Measurements from ENCODE around the gene PXDC1.

The PXDC1 gene

GRCh38 chr6:3746696-3747095 is 4.8 kb downstream of the PXDC1 start:
- no peak for DNase-seq (ENCODE audit: low read depth)

DNA sequence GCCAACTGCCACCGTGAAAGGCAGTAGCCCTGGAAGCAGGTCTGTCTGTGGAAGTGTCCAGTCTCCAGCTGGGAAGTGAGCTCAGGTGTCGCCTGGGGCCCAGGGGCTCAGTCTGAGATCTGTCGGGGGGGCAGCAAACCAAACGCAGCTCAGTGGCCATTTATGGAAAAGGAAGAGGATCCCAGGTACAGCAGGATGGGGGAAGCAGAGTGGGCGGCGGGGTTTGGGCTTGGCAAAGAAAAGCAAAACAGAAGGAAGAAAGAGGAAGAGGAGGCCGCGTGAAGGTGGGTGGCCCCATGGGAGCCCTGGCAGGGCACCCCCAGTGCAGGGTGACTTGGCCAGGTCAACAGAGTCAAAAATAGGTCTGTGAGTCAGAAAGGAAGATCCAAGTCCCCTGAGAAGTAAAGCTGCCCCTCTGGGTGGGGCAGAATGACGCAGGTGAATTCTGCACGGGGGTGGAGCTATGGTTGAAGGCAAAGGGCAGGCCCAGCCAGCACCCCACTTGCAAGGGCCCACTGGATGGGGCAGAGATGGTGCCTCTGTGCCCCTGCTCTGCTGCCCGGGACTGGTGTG is 5.3 kb downstream of the PXDC1 start:
- no peak for DNase-seq (ENCODE audit: low read depth)

- no peak for DNase-seq (ENCODE audit: low read depth)
These were observed 5.9 kb downstream of the PXDC1 start for GRCh38 chr6:3745566-3746118.

- no peak for DNase-seq (ENCODE audit: low read depth)
These were observed 6.5 kb downstream of the PXDC1 start for GRCh38 chr6:3744901-3745470.

- DNase-seq (ENCODE audit: low read depth), result no peak
These were observed 7.2 kb downstream of the PXDC1 start for GRCh38 chr6:3744211-3744900.

GRCh38 chr6:3743541-3743940 is 8.0 kb downstream of the PXDC1 start:
- DNase-seq (ENCODE audit: low read depth), result no peak

- DNase-seq (ENCODE audit: low read depth), result peak; percentile 83
These were observed 8.8 kb downstream of the PXDC1 start for GRCh38 chr6:3742426-3743344.

GRCh38 chr6:3742076-3742425 is 9.5 kb downstream of the PXDC1 start:
- no peak for DNase-seq (ENCODE audit: low read depth)

DNA sequence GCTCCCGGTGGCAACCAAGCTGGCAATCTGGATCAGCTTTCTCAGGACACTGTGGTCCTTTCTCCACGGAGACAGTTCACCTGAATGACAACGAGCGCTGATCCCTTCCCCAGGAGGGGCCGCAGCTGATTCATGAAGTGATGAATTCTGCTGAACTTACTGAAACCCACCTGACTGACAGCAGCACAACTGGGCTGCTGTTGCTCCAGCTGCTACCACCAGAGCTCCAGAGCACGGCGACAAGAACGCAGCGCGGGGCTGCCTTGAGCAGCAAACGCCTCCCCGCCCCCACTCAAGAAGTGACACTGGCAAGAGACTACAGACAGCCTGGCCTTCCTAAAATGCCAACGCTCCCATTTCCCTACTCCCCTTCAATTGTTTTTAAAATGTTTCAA is 10.0 kb downstream of the PXDC1 start:
- DNase-seq (ENCODE audit: low read depth), result no peak

DNA sequence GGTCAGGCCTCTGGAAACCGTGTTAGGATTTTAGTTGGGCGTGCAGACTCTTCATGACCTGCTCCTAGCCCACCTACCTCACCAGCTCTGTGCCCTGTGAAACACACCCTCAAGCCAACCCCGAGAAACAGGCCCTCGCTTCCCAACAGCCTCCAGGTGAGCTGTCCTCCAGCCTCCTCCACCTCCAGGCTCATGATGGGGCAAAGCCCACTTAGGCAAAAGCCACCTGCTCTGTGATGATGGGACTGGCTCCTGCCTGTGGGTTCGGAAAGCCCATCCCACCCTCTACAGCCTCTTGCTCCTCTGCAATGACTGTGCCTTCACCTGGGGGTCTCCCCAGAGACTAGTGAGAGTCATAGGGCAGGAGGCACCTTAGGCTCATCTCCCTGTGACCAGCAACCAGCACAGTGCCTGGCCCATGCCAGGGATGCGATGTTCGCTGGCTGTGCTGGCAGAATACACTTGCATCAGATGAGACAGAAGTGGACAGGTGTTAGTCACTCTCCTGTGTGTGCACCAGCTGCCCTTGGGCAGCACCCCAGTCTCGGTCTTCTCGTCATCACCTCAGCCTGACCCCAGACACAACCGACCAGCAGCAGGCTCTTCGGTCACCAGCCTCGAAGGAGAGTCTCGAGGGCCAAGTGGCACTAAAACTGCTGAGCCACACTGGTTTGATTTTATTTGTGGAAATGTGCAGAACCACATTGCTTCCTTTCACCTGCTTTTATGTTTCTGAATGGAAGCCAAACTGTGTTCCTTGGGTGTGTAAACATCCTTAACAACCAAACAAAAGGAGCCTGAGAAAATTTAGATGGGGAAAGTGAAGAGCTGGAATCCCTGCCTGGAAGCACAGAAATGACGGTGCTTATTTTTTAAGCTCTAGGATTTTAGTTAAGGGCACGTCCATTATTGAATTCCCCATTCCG is 10.7 kb downstream of the PXDC1 start:
- no peak for DNase-seq (ENCODE audit: low read depth)

GRCh38 chr6:3739311-3739897 is 12.1 kb downstream of the PXDC1 start:
- no peak for DNase-seq (ENCODE audit: low read depth)

GRCh38 chr6:3738381-3739131 is 13.0 kb downstream of the PXDC1 start:
- no peak for DNase-seq (ENCODE audit: low read depth)

DNA sequence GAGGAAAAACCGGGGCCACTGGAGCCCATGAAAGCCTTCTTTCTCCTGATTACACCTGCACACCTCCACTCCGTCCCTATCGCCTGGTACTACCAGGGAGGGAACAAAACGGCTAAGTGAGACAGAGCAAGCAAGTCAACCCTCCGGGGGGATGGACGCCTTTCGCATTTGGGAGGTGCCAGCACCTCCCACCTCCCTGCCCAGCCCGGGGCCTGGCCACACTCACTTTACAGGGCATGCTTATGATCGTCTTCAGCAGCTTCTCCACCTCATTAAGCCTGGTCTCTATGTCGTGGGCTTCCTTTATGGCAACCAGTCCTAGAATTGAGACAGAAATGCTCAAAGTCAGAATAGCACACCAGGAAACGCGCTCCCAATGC is 13.7 kb downstream of the PXDC1 start:
- DNase-seq (ENCODE audit: low read depth), result no peak

- DNase-seq (ENCODE audit: low read depth), result no peak
These were observed 14.2 kb downstream of the PXDC1 start for GRCh38 chr6:3737149-3737830.

- no peak for DNase-seq (ENCODE audit: low read depth)
These were observed 16.4 kb downstream of the PXDC1 start for GRCh38 chr6:3735029-3735605.

DNA sequence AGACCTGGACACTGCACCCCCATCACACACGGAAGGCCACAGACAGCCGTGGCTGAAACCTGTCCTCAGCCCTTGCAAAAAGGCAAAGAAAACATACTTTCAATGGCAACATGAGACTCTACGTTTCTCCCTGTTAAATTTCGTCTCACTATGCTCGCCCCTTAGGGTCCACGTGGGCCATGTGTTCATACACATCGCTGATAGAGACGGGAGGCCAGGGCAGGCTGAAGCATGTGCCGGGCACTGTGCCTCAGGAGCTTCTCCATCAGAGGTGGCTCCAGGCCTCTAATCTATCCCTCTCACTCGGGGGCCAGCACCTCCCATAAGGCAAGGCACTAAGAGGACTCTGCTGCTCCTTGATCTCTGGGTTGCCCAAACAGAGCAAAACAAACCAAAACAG is 17.5 kb downstream of the PXDC1 start:
- no peak for DNase-seq (ENCODE audit: low read depth)

- DNase-seq (ENCODE audit: low read depth), result no peak
These were observed 18.1 kb downstream of the PXDC1 start for GRCh38 chr6:3733321-3733925.

GRCh38 chr6:3732345-3733141 is 19.0 kb downstream of the PXDC1 start:
- DNase-seq (ENCODE audit: low read depth), result peak; percentile 58

Measured in activated T-cell treated with anti-CD3 and anti-CD28 coated beads for 48 hours (primary cell).